Activated CD8-positive, alpha-beta memory T cell treated with anti-CD3 and anti-CD28 coated beads for 4 hours (primary cell): Measurements from ENCODE around the gene FAM20B.
"Not testable (repeated sequence)": the region's sequence is repeated elsewhere in the genome, so short reads cannot be mapped to it uniquely, and the experiment has no call there.

Source experiments
- DNase-seq, 2 donors: peaks; one replicate each; pipeline ENCODE4 v3.0.0-alpha.2; 2020; ENCODE audit warnings: low read depth in 2 of 2

The FAM20B gene

DNA sequence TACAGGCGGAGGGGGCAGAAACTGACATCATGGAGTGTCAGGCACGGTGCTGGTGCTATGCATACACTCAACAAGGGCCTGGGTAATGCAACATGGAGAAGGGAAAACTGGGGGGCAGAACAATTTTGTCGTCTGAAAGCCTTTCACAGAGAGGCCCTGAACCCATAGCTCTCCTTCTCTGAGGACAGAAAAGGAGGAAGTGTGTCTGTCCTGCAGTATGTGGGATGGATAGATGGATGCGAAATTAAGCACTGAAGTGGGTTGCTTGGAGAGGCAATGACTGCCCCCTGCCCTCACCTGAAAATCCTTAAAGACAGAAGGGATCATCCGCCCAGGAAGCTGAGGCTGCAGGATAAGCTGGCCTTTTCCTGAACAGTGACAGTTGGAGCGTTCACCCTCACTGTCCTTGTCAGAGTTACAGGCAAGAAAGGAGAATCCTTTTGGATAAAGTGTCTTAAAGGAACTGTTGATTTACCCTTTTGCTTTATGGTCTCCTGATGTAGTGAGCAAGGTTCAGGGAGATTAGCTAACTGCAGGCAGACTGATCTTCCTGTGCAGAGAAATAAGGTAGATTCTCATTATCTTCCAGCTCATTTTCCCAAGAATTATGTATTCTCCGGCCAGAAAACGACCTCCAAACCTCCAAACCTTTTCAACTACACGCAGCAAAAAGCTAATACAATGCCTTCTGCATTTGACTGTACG, 1.6 kb upstream of the FAM20B start:
- DNase-seq, result no peak

DNA sequence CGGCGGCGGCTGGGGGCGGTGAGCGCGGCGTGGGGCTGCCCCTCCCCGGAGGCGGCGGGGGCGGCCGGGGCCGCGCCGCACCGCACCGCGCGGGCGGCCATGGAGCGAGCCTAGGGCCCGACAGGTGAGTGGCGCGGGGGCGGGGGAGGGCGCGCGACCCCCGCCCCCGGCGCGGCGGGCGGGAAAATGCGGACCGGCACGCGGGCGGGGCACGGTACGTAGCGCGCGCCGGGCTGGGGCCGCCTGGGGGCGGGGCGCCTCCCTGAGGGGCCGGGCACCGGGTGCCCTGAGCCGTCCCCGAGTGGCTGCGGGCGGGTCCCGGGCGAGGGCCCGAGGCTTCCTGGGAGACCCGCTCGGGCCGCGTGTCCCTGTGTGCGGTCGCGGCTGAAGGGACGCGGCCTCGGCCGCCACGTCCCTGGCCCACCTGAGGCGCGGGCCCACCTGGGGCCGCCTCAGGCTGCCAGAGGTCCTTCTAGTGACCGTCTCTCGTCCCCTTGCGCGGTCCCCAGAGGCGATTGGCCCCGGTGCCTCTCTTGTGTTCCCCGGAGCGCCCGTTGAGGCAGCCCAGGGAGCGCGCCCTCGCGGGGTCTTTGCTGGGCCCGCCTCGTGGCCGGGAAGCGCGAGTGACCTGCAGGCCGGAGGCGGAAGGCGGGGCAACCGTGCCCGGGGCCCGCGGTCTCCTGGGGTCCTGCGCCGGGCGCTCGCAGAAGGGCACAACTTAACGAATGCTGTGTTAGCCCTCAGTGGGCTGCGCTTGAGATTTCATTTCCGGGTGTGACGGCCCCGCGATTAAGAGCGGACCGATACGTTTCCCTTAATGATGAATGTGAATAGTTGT, 500 bp downstream of the FAM20B start:
- DNase-seq, result peak; percentile 41 to 43

DNA sequence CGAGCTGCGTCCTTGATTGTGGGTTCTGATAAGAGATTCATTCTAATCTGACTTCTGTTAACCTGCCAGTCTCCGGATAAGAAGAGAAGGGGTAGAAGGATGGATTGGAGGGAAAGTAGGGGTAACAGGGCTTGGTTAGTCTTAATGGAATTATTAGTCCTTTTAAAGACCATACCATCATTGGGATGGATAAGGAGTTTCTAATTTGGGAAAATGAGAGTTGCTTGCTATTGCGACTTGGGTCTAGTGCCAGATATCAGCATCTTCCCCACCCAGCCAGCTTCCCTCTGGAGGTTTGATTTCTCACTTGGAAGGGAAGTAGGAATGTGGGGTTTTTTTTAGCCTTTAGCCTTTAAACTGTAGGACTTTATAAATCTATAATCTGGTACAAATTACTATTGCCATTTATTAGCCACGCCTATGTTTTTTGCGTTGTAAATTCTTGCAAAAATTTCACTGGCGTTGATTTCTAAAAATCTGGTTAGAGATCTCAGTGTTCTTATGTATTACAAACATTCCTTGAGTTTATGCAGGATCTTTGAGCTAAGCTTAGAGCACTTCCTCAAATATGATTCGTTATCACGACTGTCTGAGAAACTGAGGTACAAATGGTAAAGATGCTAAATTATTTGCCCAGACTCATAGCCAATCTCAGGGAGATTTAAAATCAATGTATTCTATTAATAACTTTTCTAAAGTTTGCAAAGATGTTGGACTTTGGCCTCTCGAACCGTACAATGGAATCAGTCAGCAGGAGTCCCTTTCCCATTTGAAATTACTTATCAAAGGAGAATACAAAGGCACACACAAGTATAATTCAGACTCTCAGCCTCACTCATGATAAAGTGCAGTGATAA, 1.3 kb downstream of the FAM20B start:
- no peak for DNase-seq

DNA sequence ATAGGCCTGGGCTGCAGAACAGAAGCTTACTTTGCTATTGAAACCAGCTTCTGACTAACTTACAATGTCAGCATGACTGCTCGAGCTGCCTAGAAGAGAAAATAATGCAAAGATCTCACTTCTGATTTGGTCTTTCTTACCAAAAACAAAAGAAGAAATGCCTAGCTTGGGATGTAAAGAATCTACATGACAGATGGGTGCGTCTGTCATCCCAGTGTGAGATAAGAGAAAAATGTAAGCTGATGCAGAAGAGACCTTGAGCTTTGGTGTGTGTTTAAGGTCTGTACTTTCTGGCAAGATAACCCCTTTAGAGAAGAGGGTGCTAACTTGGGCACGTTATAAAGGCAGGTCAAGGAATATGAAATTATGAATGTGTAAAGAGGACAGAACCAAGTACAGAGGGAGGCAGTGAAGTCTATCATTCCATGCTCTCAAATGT, 3.6 kb downstream of the FAM20B start:
- DNase-seq, result no peak

DNA sequence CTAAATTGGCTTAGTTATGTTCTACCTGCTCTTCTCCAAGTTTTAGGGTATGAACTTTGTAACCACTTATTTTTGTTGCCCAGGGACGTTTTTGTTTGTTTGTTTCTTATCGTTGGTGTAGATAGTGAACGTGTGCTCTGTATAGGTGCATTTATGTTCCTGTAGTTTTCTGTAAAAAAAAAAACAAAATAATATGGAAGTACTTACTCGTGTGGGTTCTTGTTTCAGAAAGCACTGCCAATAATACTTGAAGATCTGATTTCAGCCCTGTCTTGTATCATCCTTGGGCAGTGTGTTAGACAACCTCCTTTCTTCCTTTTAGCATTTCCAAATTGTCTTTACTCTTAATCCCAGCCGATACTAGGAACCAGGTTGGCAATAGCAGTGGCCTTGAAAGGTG, 4.4 kb downstream of the FAM20B start:
- DNase-seq, result no peak

DNA sequence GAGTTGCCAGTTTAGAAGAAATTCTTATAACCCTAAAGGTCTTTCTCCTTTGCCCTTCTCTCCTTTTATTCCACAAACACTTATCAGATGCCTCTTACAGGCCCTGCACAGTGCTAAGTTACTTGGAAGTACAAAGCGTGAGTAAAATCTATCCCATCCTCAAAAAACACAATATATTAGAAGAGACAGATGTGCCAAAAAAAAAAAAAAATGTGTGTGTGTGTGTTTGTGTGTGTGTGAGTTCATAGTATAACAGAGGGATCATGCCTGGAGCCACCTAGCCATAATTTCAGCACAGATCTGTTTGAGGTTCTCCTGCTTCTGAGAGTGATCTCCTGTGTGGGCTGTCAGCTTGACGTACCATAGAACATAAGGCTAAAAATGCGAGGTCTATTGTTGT, 5.0 kb downstream of the FAM20B start:
- no peak for DNase-seq

DNA sequence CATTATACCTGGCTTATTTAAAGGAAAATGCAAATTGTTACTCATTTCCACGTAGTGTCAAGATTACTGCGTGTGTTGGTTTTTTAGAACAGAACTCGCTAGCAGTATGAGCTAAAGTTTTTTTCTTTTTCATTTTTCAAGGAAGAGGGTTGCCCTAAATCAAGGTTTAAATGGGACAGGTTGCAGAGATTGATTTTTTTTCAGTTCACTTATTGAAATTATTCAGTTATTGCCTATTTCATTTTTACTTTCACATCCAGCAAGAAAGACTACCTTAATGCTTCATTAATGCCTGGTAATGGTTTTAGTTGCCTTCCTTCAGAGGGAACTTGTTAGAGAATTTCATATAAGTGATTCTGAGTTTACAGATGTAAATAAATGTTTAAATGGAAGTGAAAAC, 5.6 kb downstream of the FAM20B start:
- no peak for DNase-seq

DNA sequence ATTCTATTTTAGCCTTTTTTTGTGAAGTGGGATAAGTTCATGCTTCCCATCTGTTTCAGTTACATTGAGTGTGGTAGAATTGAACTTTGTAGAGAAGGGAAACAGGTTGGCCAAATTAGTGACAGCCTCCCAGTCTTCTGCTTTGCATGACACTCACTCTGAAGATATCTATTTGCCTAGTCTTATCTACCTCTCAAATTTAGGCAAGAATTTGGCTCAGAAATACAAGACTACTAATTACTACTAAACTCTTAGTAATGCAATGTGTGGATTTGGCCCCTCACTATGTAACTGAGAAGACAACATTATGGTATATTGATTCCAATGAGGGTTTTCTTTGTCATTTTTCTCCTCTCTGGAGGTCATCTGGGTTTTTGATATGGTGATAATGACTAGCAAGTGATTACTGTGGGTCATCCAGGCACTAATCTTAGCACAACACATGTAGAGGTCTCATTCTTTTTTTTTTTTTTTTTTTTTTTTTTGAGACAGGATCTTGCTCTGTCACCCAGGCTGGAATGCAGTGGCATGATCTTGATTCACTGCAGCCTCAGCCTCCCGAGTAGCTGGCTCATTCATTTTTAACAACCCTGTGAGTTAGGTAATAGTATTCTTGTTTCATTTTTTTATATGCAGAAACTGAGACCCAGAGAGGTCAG, 6.3 kb downstream of the FAM20B start:
- no peak for DNase-seq

DNA sequence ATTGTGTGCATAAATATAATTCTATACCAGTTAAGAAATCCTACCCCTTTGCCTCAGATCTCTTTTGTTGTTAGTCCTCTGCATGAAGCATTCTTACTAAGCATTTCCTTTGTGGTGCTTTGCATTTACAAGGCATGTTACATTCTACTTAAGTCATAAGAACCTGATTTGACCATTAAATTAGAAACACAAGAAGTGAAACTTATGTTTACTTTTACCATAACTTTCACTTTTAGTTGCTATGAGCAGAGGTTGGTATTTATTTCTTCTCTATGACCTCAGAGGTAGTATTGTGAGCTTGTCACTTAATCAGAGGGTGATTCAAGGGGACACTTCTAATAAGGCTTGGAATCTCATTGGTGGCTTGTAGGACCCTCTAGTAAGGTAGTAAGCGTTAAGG, 9.0 kb downstream of the FAM20B start:
- DNase-seq, result no peak

DNA sequence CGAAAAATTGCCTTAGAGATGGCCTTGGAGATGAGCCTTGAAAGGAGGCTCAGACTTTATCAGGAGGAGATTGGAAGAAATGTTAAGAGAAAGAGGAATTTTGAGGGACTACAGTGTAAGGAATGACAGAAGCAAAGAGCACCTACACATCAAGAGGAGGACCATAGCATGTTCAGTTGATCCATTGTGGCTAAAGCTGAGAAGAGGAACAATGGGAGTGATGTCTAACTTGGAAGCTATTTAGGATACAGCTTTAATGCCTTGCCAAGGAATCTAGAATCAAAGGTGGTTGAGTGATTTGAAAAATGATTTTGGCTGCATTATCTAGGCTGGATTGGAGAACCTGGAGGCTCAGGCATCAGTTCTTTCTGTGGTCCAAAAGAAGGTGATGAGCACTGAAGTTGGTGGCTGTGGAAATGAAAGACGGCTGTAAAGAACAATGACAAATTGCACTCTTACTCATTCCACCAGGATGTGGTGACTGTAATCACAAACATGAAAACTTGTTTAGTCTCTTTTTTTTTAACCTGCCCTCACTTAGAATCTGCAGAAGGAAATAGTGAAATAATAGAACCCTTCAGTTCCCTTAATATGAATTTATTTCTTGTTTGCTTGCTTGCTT, 11.3 kb downstream of the FAM20B start:
- DNase-seq, result no peak

DNA sequence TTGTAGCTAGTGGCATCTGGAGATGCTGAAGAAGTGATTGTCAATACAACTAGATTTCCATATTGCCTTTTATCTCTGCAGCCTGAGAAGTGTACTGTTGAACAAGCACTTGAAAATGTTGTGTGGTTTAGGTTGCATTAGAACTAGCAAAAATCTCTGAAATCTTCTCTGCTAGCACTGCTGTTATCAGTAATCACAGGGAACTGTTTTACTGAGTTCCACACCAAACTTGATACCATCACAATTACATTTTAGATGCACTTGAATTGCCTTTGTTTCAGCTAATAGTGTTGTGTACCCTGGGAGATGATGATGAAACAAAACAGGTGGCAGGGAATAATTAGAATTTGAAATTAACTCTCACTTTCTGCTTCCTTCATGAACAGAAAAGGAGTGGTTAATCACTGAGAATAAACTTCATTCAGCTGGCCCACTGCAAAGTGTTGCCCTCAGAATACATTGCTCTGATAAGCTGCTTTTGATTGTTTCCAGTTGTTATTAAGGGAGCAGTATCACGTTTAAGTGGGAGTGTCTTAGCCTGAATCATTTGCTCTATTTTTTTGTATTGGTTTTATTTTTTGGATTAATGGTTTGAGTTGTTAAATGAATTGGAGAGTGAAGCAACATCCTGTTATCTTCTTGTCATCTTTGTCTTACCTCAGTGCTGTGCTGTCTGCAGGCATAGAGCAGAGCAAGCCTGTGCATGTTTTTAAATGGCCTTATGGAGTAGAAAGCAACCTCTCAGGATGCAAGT, 13.0 kb downstream of the FAM20B start:
- DNase-seq, result no peak

DNA sequence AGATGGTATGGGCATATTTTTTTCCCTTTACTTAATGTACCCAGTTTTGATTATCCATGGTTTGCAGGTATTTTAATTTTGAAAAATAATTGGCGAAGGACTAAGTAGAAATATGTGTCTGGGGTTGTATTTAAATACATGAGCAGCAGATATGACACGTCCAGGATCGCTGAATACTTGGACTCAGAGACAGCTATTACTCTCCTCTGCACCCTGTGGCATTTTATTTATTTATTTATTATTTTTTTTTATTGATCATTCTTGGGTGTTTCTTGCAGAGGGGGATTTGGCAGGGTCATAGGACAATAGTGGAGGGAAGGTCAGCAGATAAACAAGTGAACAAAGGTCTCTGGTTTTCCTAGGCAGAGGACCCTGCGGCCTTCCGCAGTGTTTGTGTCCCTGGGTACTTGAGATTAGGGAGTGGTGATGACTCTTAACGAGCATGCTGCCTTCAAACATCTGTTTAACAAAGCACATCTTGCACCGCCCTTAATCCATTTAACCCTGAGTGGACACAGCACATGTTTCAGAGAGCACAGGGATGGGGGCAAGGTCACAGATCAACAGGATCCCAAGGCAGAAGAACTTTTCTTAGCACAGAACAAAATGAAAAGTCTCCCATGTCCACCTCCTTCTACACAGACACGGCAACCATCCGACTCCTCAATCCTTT, 13.9 kb downstream of the FAM20B start:
- DNase-seq, result not testable (repeated sequence)

DNA sequence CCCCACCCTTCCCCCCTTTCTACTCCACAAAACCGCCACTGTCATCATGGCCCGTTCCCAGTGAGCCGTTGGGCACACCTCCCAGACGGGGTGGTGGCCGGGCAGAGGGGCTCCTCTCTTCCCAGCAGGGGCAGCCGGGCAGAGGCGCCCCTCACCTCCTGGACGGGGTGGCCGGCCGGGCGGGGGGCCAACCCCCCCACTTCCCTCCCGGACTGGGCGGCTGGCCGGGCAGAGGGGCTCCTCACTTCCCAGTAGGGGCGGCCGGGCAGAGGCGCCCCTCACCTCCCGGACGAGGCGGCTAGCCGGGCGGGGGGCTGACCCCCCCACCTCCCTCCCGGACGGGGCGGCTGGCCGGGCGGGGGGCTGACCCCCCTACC, 14.5 kb downstream of the FAM20B start:
- not testable (repeated sequence) for DNase-seq

DNA sequence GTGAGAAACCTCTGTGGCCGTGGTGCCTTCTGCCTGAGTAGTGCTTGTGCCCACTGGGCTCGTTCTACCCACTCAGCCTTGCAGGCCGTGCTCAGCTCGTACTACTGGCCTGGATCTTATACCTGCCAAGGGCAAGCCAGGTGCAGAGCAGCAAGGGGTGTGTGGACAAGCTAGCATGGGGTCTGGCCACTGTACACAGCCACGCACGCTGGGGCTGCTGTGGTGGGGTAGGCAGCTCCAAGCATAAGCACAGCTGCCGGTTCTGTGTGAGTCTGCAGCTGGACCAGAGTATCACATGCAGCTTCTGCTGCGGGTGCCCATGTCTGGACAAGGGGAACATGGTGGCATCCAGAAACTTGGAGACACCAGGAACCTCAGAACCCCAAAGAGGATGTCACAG, 16.4 kb downstream of the FAM20B start:
- DNase-seq, result no peak

DNA sequence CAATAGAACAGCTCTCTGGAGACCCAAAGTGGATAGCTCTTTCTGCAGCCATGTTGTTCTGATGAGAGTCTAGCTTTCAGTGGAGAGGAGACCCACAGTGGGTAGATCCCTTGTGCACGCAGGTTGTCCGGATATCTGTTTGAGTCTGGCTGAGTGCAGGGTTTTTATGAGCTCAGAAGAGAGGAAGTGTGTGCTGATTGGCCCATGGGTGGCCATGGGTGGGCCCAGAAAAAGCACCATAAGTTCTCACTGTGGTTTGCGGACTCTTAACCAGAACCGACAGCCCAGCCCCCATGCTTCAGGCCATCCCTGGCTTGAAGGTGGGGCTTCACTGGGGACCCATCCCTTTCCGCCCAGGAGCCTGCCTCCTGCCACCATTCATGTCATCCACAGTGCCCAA, 17.0 kb downstream of the FAM20B start:
- no peak for DNase-seq

DNA sequence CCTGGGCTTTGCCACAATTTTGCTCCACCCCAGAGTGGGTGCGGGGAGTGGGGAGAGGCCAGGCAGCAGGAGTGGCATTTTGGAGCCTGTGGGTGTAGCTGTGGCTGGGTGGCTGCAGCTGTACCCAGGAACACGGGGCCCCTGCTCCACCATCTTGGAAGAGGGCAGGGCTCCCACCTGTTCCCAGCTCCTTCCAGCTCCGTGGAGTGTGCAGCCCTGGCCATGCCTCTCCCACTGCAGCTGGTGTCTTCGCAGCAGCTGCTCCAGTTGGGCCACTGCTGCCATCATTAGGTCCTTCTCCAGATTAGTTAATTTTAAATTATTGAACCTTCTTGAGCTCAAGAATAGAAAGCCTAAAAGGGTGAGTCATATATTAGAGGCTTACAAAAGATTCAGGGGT, 17.6 kb downstream of the FAM20B start:
- DNase-seq, result no peak

DNA sequence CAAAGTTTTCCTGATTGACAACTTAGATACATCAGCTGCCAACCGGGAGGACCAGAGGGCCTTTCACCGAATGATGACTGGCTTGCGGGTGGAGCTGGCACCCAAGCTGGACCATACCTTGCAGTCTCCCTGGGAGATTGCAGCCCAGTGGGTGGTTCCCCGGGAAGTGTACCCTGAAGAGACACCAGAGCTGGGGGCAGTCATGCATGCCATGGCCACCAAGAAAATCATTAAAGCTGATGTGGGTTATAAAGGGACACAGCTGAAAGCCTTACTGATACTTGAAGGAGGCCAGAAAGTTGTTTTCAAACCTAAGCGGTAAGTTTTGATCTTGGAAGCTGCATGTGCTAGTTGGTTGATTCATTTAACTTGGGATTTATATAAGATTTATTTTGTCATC, 18.2 kb downstream of the FAM20B start:
- DNase-seq, result no peak

DNA sequence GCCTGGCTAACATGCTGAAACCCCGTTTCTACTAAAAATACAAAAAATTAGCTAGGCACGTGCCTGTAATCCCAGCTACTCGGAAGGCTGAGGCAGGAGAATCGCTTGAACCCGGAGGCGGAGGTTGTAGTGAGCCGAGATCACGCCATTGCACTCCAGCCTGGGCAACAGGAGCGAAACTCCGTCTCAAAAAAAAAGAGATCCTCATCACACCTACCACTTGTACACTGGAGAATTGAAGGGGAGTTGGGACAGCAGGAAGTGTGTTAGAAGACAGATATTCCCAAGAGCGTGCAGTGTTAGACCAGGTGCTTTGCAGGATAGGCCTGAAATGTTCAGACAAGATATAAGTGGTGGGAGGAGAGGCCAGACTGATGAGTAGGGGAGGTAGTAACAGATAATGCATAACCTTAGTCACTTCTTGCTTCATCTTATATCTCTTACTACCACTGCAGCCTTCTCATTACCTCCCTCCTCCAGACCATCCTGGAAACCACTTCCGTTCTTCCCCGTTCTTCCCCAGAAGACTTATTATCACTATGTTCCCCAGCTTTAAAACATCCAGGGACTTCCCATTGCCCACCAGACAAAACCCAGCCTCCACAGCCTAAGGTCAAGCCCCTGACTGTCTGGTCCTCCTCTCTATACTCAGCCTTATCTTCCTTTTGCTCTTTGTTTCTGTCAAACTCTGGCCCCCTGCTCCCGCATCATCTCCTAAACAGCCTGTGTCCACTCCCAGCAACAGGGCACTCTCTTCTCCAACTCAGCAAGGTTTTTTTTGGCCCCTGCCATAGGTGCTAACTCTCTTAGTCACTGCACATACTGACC, 21.3 kb downstream of the FAM20B start:
- no peak for DNase-seq

DNA sequence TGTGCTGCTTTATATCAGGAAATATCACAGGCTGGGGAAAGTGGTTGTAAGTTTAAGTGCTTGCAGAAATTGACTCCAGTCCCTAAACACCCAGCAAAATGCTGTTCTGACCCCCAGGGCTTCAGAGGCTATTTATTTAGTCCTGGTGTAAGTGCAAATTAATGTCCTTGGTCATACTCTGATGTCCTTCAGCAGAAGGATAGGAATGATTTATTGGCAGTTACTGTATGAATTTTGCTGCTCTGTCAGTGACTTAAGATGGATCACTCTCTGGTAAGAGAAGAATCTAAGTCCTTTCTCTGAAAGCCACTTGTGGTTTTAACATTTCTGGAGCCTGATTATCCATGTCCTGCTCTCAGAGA, 21.9 kb downstream of the FAM20B start:
- no peak for DNase-seq
